HG03354 (cell line): ENCODE data around the gene SHISA7.

Source experiments
- ATAC-seq: cut with Tn5 transposase; IDR thresholded peaks from one replicate; pipeline ENCODE4 v1.9.1; 2021; ENCODE audit warnings: mild to moderate bottlenecking; ENCODE audit not compliant: unreplicated experiment, poor library complexity, severe bottlenecking

SHISA7 gene

GRCh38 chr19:55400281-55401087, 42.6 kb downstream of the SHISA7 start:
- no peak for ATAC-seq

DNA sequence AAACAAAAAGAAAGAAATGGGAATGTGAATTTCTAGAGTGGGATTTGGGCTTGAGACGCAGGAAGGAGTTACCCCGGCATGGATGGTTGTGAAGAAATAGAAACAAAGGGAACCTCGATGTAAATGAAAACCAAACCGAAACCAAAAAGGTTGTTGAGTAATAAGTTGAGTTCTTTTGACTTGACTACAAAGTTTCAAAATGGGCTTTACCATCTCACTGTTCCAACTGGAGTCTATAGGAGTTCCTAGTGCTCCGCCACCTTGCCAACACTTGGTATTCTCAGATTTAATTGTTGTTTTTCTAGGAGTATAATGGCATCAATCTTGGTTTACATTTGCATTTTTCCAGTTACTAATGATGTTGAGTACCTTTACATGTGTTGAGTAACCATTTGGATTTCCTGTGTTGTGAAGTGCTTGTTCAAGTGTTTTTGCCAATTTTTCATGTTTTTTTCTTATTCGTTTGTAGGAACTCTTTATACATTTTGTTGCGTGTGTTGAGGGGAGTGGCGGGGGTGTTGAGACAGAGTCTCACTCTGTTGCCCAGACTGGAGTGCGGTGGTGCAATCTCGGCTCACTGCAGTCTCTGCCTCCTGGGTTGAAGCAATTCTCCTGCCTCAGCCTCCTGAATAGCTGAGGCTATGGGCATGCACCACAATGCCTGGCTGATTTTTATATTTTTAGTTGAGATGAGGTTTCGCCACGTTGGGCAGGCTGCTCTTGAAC, 44.7 kb downstream of the SHISA7 start:
- no peak for ATAC-seq

DNA sequence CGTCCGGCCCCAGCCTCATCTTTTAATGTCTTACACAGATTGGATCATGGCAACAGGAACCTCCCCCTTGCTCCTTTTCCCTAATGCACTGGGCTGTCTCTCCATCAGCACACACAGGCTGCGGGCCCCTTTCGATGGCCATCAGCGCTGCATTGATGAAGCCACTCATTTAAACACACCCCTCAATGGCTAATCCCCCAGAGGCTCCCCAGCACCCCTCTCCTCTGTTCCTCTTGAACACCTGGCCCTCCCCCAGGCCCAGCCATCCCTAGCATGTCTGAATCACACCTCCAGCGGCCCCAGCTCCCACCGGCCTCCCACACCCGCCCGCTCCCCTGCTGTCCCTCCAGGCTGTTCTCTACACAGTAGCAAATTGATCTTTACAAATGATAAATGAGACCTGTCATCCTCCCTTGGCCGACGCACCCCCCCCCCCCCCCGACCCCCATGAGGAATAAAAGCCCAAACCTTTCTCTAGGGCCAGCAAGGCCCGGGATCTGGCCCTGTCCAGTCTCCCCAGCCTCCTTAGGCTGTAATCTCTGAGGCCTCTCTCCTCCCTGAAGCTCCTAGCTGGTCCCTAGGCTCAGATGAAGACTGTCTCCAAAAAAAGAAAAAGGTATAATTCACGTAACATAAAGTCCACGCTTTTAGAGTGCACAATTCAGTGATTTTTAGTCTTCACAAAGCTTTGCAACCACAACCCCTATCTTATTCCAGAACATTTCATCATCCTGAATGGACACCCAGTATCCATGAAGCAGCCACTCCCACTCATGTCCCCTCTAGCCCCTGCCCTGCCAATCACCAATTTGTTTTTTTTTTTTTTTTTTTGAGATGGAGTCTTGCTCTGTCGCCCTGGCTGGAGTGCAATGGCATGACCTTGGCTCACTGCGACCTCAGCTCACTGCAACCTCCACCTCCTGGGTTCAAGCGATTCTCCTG, 50.0 kb downstream of the SHISA7 start:
- ATAC-seq: no peak

- ATAC-seq: no peak
These were observed 51.1 kb downstream of the SHISA7 start for GRCh38 chr19:55391702-55392615.

DNA sequence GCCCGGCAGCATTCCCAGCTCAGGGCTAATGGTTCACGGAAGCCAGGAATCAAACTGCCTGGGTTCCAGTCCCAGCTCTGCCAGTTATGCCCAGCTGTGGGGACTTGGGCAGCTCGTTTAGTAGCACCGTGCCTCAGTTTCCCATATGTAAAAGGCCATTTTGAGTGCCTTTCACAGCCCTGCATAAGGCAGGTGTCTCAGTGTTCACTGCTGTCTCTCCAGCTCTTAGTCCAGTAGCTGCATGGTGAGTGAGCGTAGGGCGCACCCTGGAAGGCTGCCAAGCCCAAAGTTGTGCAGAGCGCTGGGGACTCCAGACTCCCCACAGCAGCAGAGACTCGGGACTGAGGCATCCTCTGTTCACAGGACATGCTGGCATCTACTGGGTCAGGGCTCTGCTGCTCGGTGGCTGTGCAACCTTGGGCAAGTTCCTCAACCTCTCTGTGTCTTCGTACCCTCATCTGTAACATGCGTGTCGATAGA, 51.9 kb downstream of the SHISA7 start:
- no peak for ATAC-seq

DNA sequence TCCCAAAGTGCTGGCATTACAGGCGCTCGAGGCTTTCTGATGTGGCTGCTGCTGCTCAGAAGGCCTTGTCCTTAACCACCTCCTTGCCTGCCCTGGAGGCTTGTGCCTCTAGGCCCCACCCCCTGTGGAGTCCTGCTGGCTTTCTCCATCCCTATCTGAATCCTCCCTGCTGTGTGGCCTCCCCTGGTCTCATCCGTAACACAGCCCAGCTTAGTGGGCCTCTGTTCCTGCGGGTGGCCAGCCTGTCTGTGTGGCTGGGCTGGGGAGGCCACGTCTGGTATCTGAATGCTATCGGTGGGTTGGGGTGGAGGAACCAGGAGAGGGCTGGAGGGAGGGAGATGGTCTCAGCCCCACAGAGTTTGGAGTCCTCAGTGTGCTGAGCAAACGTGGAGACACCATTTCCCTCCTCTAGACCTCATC, 52.6 kb downstream of the SHISA7 start:
- ATAC-seq: no peak

GRCh38 chr19:55389386-55390317, 53.4 kb downstream of the SHISA7 start:
- no peak for ATAC-seq

GRCh38 chr19:55387736-55388497, 55.2 kb downstream of the SHISA7 start:
- no peak for ATAC-seq

DNA sequence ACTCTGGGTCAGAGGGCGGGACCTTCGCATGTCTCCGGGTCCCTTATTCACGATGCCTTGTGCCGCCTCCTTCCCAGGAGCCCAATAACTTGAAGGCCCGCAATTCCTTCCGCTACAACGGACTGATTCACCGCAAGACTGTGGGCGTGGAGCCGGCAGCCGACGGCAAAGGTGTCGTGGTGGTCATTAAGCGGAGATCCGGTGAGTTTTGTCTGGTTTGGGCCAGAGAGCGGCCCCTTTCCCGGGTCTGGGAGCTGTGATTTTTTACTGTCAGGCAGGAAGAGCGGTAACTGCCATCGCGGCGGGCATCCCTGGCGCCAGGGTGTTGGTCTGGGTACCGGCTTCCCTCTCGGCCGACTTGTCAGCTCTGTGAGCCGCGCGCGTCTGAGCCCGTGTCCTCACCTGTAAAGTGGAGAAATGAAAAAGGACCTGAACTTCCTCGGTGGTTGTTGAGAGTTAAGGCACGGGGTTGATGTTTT, 56.6 kb downstream of the SHISA7 start:
- no peak for ATAC-seq

- peak; percentile 73 for ATAC-seq
These were observed 57.2 kb downstream of the SHISA7 start, which contains the start of gene RPL28 for GRCh38 chr19:55385724-55386492. Gene RPL28 (plus strand): TSS chr19:55385932. CDS start chr19:55386358, 426 bp downstream.

DNA sequence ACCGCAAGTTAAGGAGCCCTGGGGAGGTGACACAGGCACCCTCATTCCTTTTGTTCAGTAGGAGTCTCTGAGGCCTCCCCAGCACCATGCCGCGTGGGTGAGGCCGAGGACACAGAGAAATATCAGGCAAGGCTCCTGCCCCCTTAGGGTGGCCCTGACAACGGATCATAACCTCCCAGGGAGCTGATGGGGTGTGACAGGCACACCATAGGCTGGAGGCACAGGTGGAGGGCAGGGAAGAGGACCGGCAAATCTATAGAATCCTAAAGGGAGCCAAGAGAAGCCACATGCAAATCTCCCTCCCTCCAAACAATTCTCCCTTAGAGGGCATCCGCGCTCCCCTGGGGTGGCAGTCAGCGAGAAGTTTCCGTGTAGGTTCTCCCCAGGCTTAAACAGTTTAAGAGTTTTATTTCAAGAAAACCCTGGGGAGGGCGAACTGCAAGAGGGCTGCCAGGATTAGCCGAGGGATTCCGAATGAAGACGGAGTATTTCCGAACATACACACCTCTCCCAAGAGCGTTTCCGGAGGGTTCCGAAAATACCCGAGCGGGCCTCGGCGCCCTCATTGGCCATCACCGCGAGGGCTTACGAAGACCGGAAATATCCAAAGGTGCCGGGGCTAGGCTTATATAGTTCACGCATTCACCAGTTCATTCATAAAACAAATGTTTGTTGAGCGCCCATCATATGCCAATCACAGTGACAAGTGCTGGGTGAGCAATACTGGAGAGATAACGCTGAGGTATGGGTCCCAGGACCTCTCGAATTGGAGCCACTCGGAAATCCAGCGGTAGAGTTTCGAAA, 58.0 kb downstream of the SHISA7 start:
- ATAC-seq: peak; percentile 71

GRCh38 chr19:55384131-55384919, 58.8 kb downstream of the SHISA7 start, which contains the start of gene TMEM238:
Gene TMEM238 (minus strand): TSS chr19:55384292. CDS start chr19:55384259, 33 bp downstream.
- ATAC-seq: no peak

- ATAC-seq: no peak
These were observed 59.6 kb downstream of the SHISA7 start for GRCh38 chr19:55383279-55384130.
